HTERT RPE-1 (cell line): ENCODE data around the gene RFX1.
"Not testable (repeated sequence)": the region's sequence is repeated elsewhere in the genome, so short reads cannot be mapped to it uniquely, and the experiment has no call there.

Experiments used
- in situ Hi-C: fragments of 300-500 bp; cut with MboI; formaldehyde crosslinking; loops from 4 replicates; pipeline ENCODE4 v1.14.3; 2020; ENCODE audit warnings: low sequenced_read_pairs

The RFX1 gene

GRCh38 chr19:14027856-14028450 is 21.8 kb upstream of the RFX1 start, which contains the start of gene RLN3:
RLN3 (plus strand) TSS chr19:14028148; CDS start chr19:14028205, 57 bp downstream.
- in situ Hi-C loops, result no loop called here

DNA sequence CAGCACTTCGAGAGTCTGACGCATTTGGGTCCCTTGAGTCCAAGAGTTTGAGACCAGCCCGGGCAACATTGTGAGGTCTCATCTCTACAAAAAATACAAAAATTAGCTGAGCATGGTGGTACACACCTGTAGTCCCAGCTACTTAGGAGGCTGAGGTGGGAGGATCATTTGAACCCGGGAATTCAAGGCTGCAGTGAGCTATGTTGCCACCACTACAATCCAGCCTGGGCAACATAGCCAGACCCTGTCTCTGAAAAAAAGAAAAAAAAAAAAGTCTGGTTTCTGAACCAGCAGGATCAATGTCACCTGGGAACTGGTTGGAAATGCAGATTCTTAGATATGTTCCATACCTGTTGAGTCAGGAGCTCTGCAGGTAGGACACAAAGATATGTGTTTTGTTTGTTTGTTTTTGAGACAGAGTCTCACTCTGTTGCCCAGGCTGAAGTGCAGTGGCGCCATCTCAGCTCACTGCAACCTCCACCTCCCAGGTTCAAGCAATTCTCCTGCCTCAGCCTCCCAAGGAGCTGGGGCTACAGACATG is 20.6 kb upstream of the RFX1 start:
- in situ Hi-C loops, result not testable (repeated sequence)

DNA sequence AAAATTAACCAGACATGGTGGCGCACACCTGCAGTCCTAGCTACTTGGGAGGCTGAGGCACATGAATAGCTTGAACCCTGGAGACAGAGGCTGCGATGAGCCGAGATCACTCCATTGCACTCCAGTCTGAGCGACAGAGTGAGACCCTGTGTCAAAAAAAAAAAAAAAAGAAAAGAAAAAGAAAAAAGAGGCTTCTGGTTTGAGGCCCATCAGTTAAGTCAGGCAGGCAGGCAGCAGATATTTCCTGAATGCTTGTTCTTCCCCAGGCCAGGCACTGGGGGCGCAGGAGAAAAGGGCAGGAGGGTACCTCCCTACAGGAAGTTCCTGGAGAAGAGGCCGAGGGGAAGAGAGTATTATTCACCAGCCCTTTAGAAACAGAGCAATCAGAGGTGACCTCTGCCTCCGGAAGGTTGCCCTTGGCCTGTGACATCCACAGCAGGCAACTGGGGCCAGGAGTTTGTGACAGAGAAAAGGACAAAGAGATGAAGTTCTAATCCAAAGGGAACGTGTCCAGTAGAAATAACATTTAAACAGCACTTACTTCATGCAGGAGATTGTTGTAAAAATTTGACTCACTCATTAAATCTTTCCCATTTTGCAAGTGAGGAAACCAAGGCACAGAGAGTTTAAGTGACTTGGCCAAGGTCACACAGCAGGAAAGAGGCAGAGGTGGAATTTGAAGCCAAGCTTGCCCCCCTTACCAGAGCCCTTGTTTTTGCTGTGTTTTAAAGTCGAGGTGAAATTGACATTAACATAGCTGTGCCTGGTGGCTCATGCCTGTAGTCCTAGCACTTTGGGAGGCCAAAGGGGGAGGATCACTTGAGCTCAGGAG is 17.5 kb upstream of the RFX1 start:
- in situ Hi-C loops, result no loop called here

DNA sequence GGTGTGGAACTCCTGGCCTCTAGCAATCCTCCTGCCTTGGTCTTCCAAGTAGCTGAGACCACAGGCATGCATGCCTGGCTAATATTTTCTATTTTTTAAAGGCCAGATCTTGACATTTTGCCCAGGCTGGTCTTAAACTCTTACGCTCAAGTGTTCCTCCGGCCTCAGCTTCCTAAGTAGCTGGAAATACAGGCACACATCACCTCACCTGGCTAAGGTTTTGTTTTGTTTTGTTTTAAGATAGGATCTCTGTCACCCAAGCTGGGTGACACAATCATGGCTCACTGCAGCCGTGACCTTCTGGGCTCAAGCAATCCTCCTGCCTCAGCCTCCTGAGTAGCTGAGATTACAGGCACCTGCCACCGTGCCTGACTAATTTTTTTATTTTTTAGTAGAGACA is 16.3 kb upstream of the RFX1 start:
- in situ Hi-C loops, result no loop called here

GRCh38 chr19:14021474-14021873 is 15.4 kb upstream of the RFX1 start:
- in situ Hi-C loops, result no loop called here

GRCh38 chr19:14019739-14020138 is 13.6 kb upstream of the RFX1 start:
- in situ Hi-C loops, result not testable (repeated sequence)

GRCh38 chr19:14019100-14019499 is 13.0 kb upstream of the RFX1 start:
- in situ Hi-C loops, result no loop called here

GRCh38 chr19:14015524-14016035 is 9.5 kb upstream of the RFX1 start:
- in situ Hi-C loops, result no loop called here

DNA sequence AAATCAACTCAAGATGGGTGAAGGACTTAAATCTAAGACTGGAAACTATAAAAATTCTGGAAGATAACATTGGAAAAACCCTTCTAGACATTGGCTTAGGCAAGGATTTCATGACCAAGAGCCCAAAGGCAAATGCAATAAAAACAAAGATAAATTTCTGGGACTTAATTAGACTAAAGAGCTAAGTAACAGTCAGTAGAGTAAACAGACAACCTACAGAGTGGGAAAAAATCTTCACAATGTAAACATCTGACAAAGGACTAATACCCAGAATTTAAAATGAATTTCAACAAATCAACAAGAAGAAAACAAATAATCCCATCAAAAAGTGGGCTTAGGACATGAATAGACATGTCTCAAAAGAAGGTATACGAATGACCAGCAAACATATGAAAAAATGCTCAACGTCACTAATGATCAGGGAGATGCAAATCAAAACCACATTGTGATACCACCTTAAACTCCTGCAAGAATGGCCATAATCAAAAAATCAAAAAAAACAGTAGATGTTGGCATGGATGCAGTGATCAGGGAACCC is 6.3 kb upstream of the RFX1 start:
- in situ Hi-C loops, result no loop called here

DNA sequence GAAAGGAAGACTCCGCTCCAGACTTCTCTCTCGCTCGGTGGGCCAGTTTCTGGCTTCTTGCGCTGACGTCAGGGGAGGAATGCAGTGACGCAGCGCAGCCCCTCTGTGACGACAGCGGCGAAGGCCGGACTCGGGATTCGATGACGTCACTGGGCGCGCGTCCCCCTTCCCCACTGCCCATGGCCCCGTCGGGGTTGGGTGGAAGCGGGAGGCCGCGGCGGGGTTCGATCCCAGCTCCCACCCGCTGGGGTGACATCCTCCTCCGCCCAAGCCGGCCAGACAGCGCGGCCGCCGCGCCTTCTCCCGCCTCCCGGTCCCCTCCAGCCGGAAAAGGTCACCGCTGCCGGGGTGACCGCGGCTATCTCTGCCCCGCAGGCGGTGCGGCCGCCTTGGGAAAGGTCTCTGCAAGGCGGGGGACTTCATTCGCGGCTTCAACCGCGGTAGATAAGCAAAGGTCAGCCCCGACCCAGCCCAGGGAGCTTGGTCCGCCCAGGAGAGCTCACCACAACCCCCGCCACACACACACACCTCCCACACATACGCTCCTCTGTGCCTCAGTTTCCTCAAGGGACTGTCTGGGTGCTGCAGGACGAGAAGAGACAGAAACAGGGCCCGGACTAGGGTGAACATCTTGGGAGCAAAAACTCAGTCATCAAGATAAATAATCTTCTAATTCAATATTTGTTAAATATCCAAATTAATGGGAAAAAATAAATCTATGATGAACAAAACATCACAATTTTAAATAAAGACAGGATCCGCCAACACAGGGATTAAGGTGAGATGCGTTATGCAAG is 844 bp upstream of the RFX1 start:
- in situ Hi-C loops, result no loop called here

DNA sequence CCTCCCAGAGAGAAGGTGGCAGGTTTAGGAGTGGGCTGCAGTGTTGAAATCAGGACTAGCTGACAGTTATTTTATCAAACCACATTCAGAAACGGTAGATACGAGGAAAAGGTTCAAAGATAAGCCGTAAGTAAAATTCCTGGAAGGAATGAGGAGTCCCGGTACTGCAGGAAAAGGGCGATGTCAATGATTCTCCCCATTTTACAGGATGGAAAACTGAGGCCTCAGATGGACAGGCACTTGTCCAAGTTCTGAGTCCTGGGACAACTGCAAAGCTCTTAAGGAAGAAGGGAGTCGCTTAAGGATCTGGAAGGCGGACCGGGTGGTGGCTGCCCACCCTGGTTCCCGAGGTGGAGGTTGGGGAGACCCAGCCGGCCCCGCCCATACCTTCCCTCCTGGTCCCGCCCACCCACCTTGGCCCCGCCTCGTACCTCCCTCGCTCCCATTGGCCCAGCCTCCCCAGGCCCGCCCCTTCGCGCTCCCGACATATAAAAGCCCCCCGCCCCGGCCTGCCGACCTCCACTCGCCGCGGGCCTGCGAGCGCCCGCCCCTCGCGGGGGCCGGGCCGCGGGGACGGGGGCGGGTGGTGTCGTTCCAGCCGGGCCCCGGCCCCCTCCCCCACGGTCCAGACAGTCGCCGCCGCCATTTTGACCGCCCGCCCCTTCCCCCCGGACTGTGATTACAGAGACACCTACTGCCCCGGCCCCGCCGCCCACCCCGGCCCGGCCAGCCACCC is 603 bp downstream of the RFX1 start:
- in situ Hi-C loops, result no loop called here

- in situ Hi-C loops, result no loop called here
These were observed 1.3 kb downstream of the RFX1 start for GRCh38 chr19:14004619-14005348.

- in situ Hi-C loops, result no loop called here
These were observed 2.7 kb downstream of the RFX1 start for GRCh38 chr19:14003251-14004055.

- in situ Hi-C loops, result no loop called here
These were observed 3.4 kb downstream of the RFX1 start for GRCh38 chr19:14002571-14003250.

GRCh38 chr19:14000691-14001375 is 5.3 kb downstream of the RFX1 start:
- in situ Hi-C loops, result no loop called here

GRCh38 chr19:13999085-13999484 is 7.0 kb downstream of the RFX1 start:
- in situ Hi-C loops, result no loop called here

- in situ Hi-C loops, result no loop called here
These were observed 7.7 kb downstream of the RFX1 start for GRCh38 chr19:13998426-13998825.

- in situ Hi-C loops, result no loop called here
These were observed 8.5 kb downstream of the RFX1 start for GRCh38 chr19:13997631-13997962.
